ENCODE results near the gene ADCY3. TPM values are rescaled to one million over a fixed set of nuclear protein-coding genes. Genes with fewer than 3 reads are reported as not detected.

Gene ADCY3
- total RNA-seq, 1 donor from 2014 or later = 140 TPM

- no peak for TF ChIP-seq CTCF (IDR thresholded peaks at IDR 0.05)
- DNase-seq (ENCODE audit: low spot score in 2 of 2) = no peak
- no peaks in the 10 kb centered on the region for H3K27me3 ChIP-seq
- peaks cover 21 to 34% of the 10 kb centered on the region in 2 donors for H3K36me3 ChIP-seq
- H3K9me3 ChIP-seq = no peaks in the 10 kb centered on the region
- H3K27ac ChIP-seq = no peak overlapping the region
- no peaks in the 10 kb centered on the region for H3K4me1 ChIP-seq
- intact Hi-C loops (cut with DNase I) = no loop called here
- no peak overlapping the region for H3K4me3 ChIP-seq
Observed at GRCh38 chr2:24833821-24834732, 86.0 kb downstream of the ADCY3 start.

- Histone ChIP-seq H3K27me3 (no peaks in the 10 kb centered on the region), H3K36me3 (peaks cover 17 to 30% of the 10 kb centered on the region in 2 donors), H3K27ac (no peak overlapping the region), H3K9me3 (no peaks in the 10 kb centered on the region), H3K4me3 (no peak overlapping the region), H3K4me1 (no peaks in the 10 kb centered on the region)
- no peak for TF ChIP-seq CTCF (IDR thresholded peaks at IDR 0.05)
- DNase-seq (ENCODE audit: low spot score in 2 of 2) = no peak
- intact Hi-C loops (cut with DNase I) = no loop called here
Observed at GRCh38 chr2:24832931-24833701, 86.9 kb downstream of the ADCY3 start.

GRCh38 chr2:24832521-24832920 is 87.5 kb downstream of the ADCY3 start:
- TF ChIP-seq CTCF (IDR thresholded peaks at IDR 0.05) = no peak
- no peak overlapping the region for H3K27ac ChIP-seq
- intact Hi-C loops (cut with DNase I) = no loop called here
- no peaks in the 10 kb centered on the region for H3K4me1 ChIP-seq
- peaks cover 16 to 30% of the 10 kb centered on the region in 2 donors for H3K36me3 ChIP-seq
- H3K4me3 ChIP-seq = no peak overlapping the region
- H3K27me3 ChIP-seq = no peaks in the 10 kb centered on the region
- no peaks in the 10 kb centered on the region for H3K9me3 ChIP-seq
- DNase-seq (ENCODE audit: low spot score in 2 of 2) = no peak

GRCh38 chr2:24832073-24832461 is 88.0 kb downstream of the ADCY3 start:
- Histone ChIP-seq H3K4me1 (no peaks in the 10 kb centered on the region), H3K27me3 (no peaks in the 10 kb centered on the region), H3K4me3 (no peak overlapping the region), H3K9me3 (no peaks in the 10 kb centered on the region), H3K27ac (no peak overlapping the region), H3K36me3 (peaks cover 11 to 30% of the 10 kb centered on the region in 2 donors)
- DNase-seq (ENCODE audit: low spot score in 2 of 2) = peak in 1 of 2 donors; percentile 50
- TF ChIP-seq CTCF (IDR thresholded peaks at IDR 0.05) = no peak
- intact Hi-C loops (cut with DNase I) = no loop called here

GRCh38 chr2:24831221-24832072 is 88.6 kb downstream of the ADCY3 start:
- intact Hi-C loops (cut with DNase I) = no loop called here
- peaks cover 9 to 30% of the 10 kb centered on the region in 2 donors for H3K36me3 ChIP-seq
- no peak overlapping the region for H3K4me3 ChIP-seq
- no peaks in the 10 kb centered on the region for H3K9me3 ChIP-seq
- peak in 1 of 2 donors; percentile 30 for DNase-seq (ENCODE audit: low spot score in 2 of 2)
- no peak for TF ChIP-seq CTCF (IDR thresholded peaks at IDR 0.05)
- no peaks in the 10 kb centered on the region for H3K27me3 ChIP-seq
- H3K27ac ChIP-seq = no peak overlapping the region
- H3K4me1 ChIP-seq = no peaks in the 10 kb centered on the region
